Immature natural killer cell (primary cell): ENCODE data around the gene PSMD11. TPM values are rescaled to one million over a fixed set of nuclear protein-coding genes. Genes with fewer than 3 reads are reported as not detected.

Experiments
- DNase-seq, 3 donors: peaks; one replicate each; pipeline ENCODE4 v3.0.0; 2022; ENCODE audit warnings: mixed read lengths in 1 of 3
- H3K27ac Mint-ChIP-seq, 6 donors: one replicate each; pipeline ENCODE4 v1.8.0; 2020; ENCODE audit warnings: mixed read lengths in 6 of 6, mild to moderate bottlenecking in 5 of 6, inconsistent platforms in 4 of 6, moderate library complexity in 3 of 6
- H3K27me3 Mint-ChIP-seq, 3 donors: one replicate each; pipeline ENCODE4 v1.8.0; 2020 to 2021; ENCODE audit warnings: low read depth in 3 of 3, mild to moderate bottlenecking in 3 of 3, mixed read lengths in 3 of 3, moderate library complexity in 3 of 3, inconsistent platforms in 1 of 3
- H3K36me3 Mint-ChIP-seq, 3 donors: one replicate each; pipeline ENCODE4 v1.8.0; 2020; ENCODE audit warnings: mixed read lengths in 3 of 3, inconsistent platforms in 2 of 3, mild to moderate bottlenecking in 2 of 3
- H3K4me1 Mint-ChIP-seq, 2 donors: one replicate each; pipeline ENCODE4 v1.8.0; 2020; ENCODE audit warnings: inconsistent platforms in 2 of 2, mild to moderate bottlenecking in 2 of 2, mixed read lengths in 2 of 2, moderate library complexity in 1 of 2
- H3K4me3 Mint-ChIP-seq, 5 donors: one replicate each; pipeline ENCODE4 v1.8.0; 2020; ENCODE audit warnings: mild to moderate bottlenecking in 5 of 5, mixed read lengths in 5 of 5, inconsistent platforms in 3 of 5, moderate library complexity in 3 of 5
- H3K9me3 Mint-ChIP-seq, 6 donors: one replicate each; pipeline ENCODE4 v1.8.0; 2020; ENCODE audit warnings: mild to moderate bottlenecking in 6 of 6, mixed read lengths in 6 of 6, inconsistent platforms in 4 of 6, moderate library complexity in 3 of 6
- polyA plus RNA-seq, 3 donors: library from polyadenylated mRNA; unstranded; fragments of 300-500 nt; fragmentation: Illumina TruSeq; gene quantifications; one replicate each; pipeline ENCODE4 v1.2.3, GENCODE V29; 2021

PSMD11 gene
- polyA plus RNA-seq, 3 donors from 2014 or later = 82.1 to 136 (median 96.4) TPM

DNA sequence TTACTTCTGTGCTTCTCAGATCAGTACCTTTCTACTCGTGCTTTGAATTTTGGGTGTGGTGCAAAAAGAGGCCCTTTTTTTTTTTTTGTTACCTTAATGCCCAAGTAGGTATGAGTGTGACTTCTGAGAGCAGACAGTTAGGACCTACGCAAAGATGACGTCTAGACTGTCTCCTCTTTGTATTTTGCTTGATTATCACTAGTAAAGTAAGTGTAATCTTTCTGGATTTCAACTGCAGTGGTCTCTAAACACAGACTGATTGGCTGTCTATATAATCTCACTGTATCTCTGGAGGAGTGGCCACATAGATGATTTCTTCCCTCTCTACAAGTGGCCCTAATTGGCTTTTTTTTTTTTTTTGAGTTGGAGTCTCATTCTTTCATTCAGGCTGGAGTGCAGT is 30.9 kb downstream of the PSMD11 start:
- H3K4me1 Mint-ChIP-seq = no peaks in the 10 kb centered on the region
- DNase-seq = no peak
- no peaks in the 10 kb centered on the region for H3K9me3 Mint-ChIP-seq
- no peaks in the 10 kb centered on the region for H3K27me3 Mint-ChIP-seq
- peaks cover 34 to 79% (median 43%) of the 10 kb centered on the region in 3 donors for H3K36me3 Mint-ChIP-seq
- no peak overlapping the region for H3K27ac Mint-ChIP-seq
- H3K4me3 Mint-ChIP-seq = no peak overlapping the region

DNA sequence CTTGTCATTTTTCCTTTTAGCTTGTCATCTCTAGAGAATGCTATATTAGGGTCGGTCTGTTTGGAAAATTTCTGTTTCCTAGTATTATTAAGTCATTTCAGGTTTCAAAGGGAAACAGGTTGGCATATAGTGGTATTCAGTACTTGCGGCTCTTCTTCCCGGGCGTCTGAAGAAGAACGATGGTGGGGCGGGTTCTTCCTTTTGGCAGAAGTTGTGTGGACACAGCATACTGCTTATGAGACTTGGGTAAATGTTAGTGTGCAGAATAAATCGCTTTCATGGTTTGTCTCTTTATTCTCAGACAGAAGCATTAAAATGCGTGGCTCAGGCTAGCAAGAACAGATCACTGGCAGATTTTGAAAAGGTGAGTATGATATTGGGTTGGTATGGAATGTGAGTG is 32.9 kb downstream of the PSMD11 start:
- Mint-ChIP-seq H3K27me3 (no peaks in the 10 kb centered on the region), H3K4me1 (no peaks in the 10 kb centered on the region), H3K4me3 (no peak overlapping the region), H3K9me3 (no peaks in the 10 kb centered on the region), H3K36me3 (peaks cover 26 to 75% (median 40%) of the 10 kb centered on the region in 3 donors), H3K27ac (peak overlapping the region in 1 of 6 donors; percentile 3)
- DNase-seq = no peak

DNA sequence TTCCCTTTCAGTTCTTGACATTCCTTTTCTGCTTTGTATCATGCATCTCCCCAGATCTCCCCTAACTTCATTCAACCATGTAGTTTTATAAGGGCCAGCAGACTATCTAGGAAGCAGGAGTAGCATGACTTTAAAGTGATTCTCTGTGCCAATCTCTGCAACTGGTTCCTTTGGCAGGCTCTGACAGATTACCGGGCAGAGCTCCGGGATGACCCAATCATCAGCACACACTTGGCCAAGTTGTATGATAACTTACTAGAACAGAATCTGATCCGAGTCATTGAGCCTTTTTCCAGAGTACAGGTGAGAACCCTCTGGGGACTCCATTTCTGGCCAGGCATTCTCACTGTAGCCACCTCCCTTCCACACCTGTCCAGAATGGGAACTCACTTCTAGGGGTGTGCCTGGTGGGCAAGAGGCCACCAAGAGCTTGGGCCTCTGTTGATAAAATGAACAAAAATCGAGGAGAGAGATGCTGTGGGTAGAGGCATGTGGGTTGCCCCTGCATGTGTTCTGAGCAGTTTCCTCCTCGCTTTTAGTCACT is 34.8 kb downstream of the PSMD11 start:
- Mint-ChIP-seq H3K27me3 (peaks cover 0 to 2% (median 0%) of the 10 kb centered on the region in 3 donors), H3K4me3 (no peak overlapping the region)

DNA sequence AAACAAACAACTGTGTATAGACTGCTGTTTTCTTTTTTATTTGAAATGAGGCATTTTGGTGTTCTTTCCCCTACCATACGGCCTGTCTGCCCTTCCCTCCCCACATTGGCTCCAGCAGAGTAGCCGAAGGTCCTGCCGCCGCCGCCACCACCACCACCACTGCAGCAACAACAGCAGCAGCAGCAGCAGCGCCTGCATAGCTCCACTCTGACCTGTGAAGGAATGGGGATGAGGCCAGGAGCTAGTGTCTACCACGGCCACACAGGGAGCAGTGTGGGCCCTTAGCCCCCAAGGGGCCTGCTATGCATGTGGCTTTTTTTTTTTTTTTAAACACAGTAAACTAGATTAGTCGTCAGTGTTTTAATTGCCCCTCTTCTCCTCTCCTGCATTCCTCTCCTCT is 36.9 kb downstream of the PSMD11 start:
- peaks cover 0 to 7% (median 2%) of the 10 kb centered on the region in 3 donors for H3K27me3 Mint-ChIP-seq
- no peaks in the 10 kb centered on the region for H3K9me3 Mint-ChIP-seq
- H3K4me1 Mint-ChIP-seq = peaks cover 11 to 14% of the 10 kb centered on the region in 2 donors
- no peak for DNase-seq
- no peak overlapping the region for H3K27ac Mint-ChIP-seq
- no peak overlapping the region for H3K4me3 Mint-ChIP-seq
- peaks cover 13 to 55% (median 29%) of the 10 kb centered on the region in 3 donors for H3K36me3 Mint-ChIP-seq

More for the DNA sequence above, 34.8 kb downstream of the PSMD11 start:
- Mint-ChIP-seq H3K27ac (peak overlapping the region in 2 of 6 donors; percentile 3 to 32), H3K36me3 (peaks cover 21 to 70% (median 40%) of the 10 kb centered on the region in 3 donors), H3K4me1 (peaks cover 5 to 8% of the 10 kb centered on the region in 2 donors), H3K9me3 (no peaks in the 10 kb centered on the region)
- no peak for DNase-seq

DNA sequence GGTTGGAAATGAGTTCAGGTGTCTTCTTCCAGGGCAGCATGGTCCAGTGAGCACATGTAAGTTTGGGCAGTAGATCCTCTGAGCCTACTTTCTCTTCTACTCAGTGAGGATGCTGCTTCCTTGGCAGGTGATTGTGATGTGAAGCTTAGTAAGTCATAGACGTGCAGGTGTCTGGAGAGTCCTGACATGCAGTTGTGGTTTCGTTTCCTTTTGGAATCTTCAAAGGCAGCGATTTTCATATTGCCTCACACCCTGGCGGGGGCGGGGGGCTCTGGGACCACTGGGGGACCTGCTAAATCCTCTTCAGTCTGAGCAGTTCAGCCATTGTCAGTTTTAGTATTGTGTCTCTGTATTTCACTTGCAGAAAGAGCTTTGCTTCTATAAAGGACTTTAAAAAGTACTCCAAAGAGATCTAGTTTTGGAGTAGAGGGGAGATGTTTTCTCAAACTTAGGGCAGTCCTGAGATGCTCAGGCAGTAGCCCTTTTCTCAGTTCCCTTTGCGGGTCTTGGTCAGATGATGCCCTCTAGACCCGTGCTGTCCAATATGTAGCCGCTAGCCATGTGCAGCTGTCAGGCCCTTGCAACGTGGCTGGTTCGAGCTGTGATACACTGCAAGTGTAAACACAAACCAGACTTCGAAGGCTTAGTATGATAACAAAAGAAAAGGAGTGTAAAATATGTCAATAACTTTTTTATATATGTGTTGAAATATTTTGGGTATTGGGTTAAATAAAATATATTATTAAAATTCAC is 38.4 kb downstream of the PSMD11 start:
- DNase-seq = no peak
- H3K9me3 Mint-ChIP-seq = no peaks in the 10 kb centered on the region
- H3K4me1 Mint-ChIP-seq = peaks cover 14 to 18% of the 10 kb centered on the region in 2 donors
- no peak overlapping the region for H3K4me3 Mint-ChIP-seq
- peaks cover 2 to 10% (median 2%) of the 10 kb centered on the region in 3 donors for H3K27me3 Mint-ChIP-seq
- H3K36me3 Mint-ChIP-seq = peaks cover 11 to 44% (median 26%) of the 10 kb centered on the region in 3 donors
- H3K27ac Mint-ChIP-seq = peak overlapping the region in 3 of 6 donors; percentile 51 to 76 (median 64)

DNA sequence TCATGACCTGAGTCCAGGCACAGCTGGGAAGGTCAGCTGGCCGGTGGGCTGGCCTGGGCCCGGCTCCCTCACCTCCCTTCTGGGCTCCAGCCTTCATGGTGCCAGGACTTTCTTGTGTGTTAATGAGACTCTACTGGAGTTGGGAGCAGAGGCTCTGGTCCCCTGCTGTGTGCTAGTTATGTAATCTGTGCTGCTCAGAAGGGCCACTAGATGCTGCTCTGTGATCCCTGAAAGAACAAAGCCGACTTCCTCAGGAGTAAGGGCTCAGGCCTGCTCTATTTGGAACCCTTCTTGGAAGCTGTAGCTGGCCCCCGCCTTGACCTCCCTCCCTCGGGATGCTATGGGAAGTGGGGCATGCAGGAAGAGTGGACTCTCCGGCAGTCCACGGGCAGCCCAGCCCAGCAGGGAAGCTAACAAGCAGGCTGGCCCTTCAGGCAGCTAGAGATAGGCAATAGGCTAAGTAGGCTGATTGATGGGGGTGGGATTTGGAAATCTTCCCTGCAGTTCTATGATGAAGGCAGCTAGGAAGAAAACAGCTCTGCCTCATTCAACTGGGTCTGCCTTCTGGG is 39.2 kb downstream of the PSMD11 start:
- DNase-seq = peak; percentile 38 to 59 (median 58)
- H3K36me3 Mint-ChIP-seq = peaks cover 15 to 44% (median 26%) of the 10 kb centered on the region in 3 donors
- peaks cover 22 to 26% of the 10 kb centered on the region in 2 donors for H3K4me1 Mint-ChIP-seq
- peaks cover 2 to 13% (median 5%) of the 10 kb centered on the region in 3 donors for H3K27me3 Mint-ChIP-seq
- H3K4me3 Mint-ChIP-seq = no peak overlapping the region
- peak overlapping the region; percentile 20 to 90 (median 52) for H3K27ac Mint-ChIP-seq
- no peaks in the 10 kb centered on the region for H3K9me3 Mint-ChIP-seq

DNA sequence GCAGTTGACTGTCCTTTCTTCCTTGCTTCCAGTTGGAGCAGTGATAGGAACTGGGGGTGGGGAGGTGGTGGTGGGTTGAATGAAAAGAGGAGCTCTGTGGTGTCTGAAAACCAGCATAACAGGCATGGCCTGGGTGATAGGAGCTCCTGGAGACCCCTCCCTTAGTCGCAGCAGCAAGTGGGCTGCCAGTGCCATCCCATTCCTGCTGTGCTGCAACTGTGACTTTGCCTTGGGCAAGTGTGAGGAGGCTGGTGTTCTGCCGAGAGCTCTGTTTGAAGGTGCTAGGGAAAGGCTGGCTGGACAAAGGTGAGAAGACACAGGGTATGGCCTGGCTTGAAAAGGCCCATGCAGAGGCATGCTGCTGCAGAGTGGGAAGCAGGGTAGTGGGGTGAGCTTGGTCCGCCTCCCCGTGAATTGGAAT is 39.7 kb downstream of the PSMD11 start:
- H3K4me3 Mint-ChIP-seq = peak overlapping the region in 3 of 5 donors; percentile 25 to 36 (median 36)
- peaks cover 27 to 31% of the 10 kb centered on the region in 2 donors for H3K4me1 Mint-ChIP-seq
- peak overlapping the region in 5 of 6 donors; percentile 21 to 74 (median 38) for H3K27ac Mint-ChIP-seq
- no peak for DNase-seq
- peaks cover 2 to 13% (median 5%) of the 10 kb centered on the region in 3 donors for H3K27me3 Mint-ChIP-seq
- H3K36me3 Mint-ChIP-seq = peaks cover 15 to 44% (median 24%) of the 10 kb centered on the region in 3 donors
- H3K9me3 Mint-ChIP-seq = no peaks in the 10 kb centered on the region

DNA sequence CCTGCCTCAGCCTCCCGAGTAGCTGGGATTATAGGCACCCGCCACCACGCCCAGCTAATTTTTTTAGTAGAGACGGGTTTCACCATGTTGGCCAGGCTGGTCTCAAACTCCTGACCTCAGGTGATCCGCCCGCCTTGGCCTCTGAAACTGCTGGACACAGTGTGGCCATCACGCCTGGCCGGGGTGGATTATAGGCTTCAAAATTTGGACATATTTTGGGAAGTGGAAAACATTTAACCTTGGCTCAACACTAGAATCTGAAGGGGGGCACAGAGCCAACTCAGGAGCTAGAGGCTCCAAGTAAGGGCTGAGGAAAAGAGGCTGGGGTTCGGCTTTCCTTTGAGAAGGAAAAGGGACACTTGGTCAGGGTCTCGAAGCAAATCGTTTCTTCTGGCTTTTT is 40.3 kb downstream of the PSMD11 start:
- Mint-ChIP-seq H3K4me1 (peaks cover 33 to 37% of the 10 kb centered on the region in 2 donors), H3K27me3 (peaks cover 2 to 13% (median 5%) of the 10 kb centered on the region in 3 donors), H3K27ac (peak overlapping the region in 2 of 6 donors; percentile 38 to 45), H3K4me3 (peak overlapping the region in 2 of 5 donors; percentile 12 to 44), H3K9me3 (no peaks in the 10 kb centered on the region), H3K36me3 (peaks cover 17 to 44% (median 19%) of the 10 kb centered on the region in 3 donors)
- DNase-seq = no peak

DNA sequence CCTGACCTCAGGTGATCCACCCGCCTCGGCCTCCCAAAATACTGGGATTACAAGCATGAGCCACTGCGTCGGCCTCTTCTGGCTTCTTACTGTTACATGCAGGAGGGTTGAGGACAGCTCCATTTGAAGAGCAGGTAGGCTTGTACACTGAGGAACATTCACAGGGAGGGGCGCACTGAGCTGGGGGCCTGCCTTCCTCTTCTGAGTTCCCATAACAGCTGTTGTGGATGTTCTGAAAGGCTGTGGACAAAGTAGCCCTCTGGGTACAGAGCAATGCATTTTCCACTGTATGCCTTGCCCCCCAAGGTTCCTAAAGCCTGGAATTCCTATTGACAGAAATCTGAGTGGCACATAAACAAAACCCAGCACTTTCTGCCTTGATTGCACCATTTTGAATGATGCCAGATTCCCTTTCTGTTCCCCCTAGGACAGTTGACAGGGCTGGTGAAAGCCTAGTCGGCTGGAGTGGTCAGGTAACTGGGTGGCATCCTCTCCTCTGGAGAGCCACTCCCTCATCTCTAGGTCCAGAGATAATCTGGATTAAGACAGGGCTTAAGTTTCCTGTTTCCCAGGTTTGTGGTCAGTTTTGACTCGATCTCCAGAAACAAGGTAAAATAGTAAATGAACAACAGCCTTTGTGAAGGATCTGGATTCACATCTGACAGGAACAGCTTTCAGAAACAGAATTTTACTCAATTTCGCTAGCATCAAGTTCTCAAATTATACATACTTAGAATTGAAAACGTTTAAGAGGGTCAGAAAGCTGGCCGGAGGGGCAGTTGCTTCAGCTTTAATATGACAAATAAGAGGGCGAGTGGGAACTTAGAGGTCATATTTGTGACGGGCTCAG is 41.2 kb downstream of the PSMD11 start:
- peaks cover 42 to 46% of the 10 kb centered on the region in 2 donors for H3K4me1 Mint-ChIP-seq

DNA sequence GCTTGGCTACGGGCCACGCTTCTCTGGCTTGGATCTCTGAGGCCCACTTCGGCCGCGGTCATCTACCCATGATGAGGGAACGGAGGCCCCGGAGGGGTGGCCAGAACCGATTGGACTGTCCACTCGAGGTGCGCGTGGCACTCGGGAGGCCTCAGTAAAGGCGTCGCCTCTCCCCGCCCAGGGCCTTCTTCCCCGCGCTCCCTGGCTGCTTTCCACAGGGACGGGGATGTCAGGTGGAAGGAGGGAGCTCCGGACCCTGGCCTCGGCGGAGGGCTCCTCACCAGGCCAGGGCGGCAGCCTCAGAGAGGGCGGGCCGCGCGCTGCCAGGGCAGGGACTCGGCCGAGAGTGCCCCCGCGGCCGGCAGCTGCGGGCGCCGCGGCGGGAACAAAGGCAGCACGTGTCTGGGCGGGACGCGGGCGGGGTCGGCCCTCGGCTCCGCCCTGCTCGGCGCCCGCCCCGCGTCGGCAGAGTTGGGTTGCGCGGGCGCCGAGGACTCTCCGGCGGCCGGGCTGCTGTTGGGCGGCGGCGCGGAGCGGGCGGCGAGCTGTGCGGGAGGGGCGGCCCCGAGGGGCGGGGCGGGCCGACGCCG is 41.9 kb downstream of the PSMD11 start:
- H3K27ac Mint-ChIP-seq = peak overlapping the region; percentile 62 to 83 (median 71)
- peaks cover 2 to 13% (median 5%) of the 10 kb centered on the region in 3 donors for H3K27me3 Mint-ChIP-seq
- peak overlapping the region; percentile 75 to 83 (median 81) for H3K4me3 Mint-ChIP-seq
- H3K36me3 Mint-ChIP-seq = peaks cover 8 to 43% (median 14%) of the 10 kb centered on the region in 3 donors
- peaks cover 49 to 53% of the 10 kb centered on the region in 2 donors for H3K4me1 Mint-ChIP-seq
- H3K9me3 Mint-ChIP-seq = no peaks in the 10 kb centered on the region
- peak; percentile 71 to 80 (median 78) for DNase-seq

More for the DNA sequence above, 41.2 kb downstream of the PSMD11 start:
- Mint-ChIP-seq H3K36me3 (peaks cover 10 to 40% (median 14%) of the 10 kb centered on the region in 3 donors), H3K27me3 (peaks cover 2 to 13% (median 5%) of the 10 kb centered on the region in 3 donors), H3K27ac (peak overlapping the region; percentile 62 to 83 (median 71)), H3K4me3 (peak overlapping the region; percentile 75 to 83 (median 81)), H3K9me3 (no peaks in the 10 kb centered on the region)
- DNase-seq = no peak

DNA sequence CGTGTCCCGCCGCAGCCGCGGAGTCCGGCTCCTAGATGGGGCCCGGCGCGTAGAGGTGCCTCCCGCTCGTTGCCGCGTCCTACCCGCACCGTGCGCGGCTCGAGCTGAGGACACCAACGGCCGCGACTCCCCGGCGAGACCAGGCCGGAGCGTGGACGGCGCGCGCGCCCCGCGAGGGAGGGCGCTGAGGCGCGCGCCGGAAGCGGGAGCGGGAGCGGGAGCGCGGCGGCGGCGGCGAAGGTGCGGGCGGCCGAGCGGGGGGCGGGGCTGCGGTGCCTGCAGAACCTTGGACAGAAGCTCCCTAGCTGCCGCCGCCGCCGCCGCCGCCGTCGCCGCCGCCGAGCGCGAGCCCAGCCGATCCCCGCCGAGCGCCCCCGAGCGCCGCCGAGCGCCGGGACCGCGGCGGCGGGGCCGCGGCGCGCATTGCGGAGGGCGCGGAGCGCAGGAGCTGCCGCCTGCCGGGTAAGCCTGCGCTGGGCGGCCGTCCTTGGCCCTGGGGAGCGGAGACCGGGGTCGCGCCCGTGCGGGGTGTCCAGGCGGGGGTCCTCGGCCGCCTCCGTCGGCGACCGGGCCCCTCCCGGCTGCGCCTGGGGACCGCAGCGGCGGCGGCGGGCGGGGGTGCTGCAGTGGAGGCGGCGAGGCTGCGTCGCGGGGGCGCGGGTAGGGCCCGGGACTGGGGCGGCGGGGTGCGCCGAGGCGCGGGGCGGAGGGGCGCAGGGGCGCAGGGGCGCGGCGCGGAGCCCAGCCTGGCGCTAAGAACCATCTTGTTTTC is 42.6 kb downstream of the PSMD11 start, which contains the start of gene CDK5R1:
Gene CDK5R1, plus strand, starts transcription at position 293 of the 772 bp plus-strand sequence. CDS start 628 bp downstream, outside the sequence.
- peak; percentile 75 to 84 (median 83) for DNase-seq
- Mint-ChIP-seq H3K36me3 (peaks cover 3 to 38% (median 10%) of the 10 kb centered on the region in 3 donors), H3K9me3 (no peaks in the 10 kb centered on the region), H3K4me1 (peaks cover 55 to 60% of the 10 kb centered on the region in 2 donors), H3K27ac (peak within 1 kb of the TSS; percentile 62 to 83 (median 78)), H3K4me3 (peak within 1 kb of the TSS; percentile 87 to 96 (median 93)), H3K27me3 (peaks cover 2 to 13% (median 5%) of the 10 kb centered on the region in 3 donors)
